Activated effector memory CD4-positive, alpha-beta T cell treated with anti-CD3 and anti-CD28 coated beads, Interleukin-2, amount 50 U/mL, for 16 hours (primary cell): Measurements from ENCODE around the gene GBGT1.
"Not testable (repeated sequence)": the region's sequence is repeated elsewhere in the genome, so short reads cannot be mapped to it uniquely, and the experiment has no call there.

Source experiments
- DNase-seq: peaks from one replicate; pipeline ENCODE4 v3.0.0-alpha.2; 2020

GBGT1 gene

DNA sequence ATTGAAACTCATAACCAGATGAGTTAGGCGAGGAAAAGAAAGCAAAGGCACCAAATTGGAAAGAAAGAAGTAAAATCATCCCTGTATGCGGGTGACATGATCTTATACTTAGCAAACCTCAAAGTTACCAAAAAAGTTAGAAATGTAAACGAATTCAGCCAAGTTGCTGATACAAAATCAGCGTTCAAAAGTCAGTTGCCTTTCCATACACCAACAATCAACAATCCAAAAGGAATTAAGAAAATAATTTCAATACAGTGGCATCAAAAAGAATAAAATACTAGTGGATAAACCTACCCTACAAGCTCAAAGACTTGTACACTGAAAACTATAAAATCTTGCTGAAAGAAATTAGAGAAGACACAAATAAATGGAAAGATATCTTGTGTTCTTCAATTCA lies 30.9 kb upstream of the GBGT1 start:
- DNase-seq: no peak

DNA sequence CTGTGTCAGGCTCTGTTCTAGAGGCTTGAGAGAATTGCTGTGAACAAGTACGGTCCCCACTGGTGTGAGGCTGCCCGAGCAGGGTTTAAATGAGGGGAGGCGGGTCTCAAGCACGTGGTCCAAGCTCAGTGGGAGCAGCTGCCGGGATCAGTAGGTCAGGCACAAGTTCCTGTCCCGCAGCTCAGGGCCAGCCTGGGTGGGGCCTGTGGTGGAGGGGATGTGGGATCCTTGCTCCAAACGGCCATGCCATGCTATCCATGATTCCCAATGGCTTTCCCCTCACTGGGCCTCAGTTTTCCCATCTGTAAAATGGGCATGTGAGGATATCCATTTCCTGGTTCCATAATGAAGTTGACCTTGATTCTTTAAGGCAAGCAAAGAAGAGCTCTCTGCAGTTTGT lies 28.3 kb upstream of the GBGT1 start:
- DNase-seq: no peak

DNA sequence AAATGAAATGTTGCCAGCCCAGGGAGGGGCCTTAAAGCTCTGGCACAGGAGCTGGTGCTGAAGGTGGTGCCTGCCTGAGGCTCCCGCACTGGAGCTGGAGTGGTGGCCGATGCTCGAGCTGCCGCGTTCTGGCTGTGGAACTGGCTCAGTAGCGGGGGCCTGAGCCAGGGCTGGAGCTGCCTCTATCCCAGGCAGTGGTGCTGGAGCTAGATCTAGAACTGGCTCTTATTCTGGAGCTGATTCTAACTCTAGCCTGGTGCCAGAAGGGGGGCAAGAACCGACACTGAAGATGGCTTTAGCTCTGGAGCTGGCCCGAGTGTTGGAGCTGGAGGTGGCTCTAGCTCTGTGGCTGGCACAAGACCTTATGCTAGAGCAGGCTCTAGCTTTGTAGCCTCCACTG lies 26.1 kb upstream of the GBGT1 start:
- no peak for DNase-seq

DNA sequence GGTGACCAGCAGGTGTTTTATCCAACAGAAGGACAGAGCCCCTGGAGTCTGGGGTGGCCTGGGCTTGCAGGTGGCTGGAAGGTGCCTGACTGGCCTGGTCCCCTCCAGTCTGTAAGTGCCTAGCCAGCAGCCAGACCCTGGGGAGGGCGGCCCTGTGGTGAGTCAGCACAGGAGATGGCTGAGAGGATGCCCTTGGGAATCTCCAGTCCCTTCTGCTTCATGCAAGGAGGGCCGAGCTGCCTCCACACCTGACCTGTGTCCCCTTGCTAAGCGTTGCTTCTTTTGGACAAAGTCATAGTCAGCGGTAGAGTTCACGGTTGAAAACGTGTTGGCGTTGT lies 25.1 kb upstream of the GBGT1 start:
- DNase-seq: no peak

DNA sequence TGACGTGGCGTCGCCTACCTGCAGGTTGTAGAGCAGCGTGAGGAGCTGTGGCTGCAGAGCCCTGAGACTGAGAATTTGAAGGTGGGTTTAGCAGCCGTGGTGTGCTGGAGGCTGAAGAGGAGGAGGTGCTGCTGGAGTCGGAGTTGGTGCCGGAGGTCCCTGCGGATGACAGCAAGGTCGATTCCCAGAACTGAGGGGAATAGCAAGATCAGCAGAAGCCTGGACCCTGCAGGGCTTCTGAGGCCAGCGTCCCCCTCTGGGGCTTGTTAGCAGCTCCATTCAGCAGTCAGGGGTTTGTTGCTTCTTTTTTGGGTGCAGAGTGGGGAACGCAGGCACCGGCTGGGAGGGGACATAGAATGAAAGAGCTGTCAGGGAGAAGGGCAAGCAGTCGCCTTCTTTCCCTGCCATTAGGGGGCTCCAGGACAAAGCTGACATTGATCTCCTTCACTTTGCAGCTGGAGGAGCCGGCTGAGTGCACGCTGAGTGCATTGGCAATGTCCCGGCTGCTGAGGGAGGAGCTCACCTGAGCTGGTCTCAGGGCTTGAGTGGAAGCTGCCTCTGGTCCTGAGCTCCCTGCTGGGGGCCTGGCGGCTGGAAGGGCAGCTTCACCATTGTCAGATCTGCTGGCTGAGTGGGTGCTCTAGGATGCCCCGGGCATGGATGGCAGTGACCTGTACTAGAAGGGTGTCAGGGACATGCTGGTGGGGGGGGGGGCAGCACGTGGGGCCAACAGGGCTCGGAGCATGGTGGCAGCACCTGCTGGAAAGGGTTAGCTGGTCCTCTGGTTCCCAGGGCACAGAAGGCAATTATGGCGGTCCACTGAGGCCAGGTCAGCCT lies 24.5 kb upstream of the GBGT1 start:
- DNase-seq: no peak

DNA sequence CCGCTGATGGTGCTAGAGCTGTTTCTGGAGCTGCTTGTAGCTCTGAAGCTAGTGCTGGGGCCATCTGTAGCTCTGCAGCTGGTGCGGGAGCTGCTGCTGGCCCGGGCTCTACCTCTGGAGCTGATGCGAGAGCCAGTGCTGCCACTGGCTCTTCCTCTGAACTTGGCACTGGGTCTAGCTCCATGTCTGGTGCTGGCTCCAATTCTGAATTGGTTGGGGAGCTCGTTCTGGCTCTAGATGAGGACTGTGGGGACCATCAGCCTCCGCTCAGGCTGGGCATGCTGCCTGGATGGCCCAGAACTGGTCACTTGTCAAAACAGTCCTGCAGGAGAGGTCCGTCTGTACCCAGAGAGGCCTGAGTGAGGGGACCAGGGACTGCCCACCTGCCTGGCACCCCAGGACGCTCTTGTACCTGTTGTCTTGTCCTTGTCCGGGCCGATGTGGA lies 23.9 kb upstream of the GBGT1 start:
- no peak for DNase-seq

DNA sequence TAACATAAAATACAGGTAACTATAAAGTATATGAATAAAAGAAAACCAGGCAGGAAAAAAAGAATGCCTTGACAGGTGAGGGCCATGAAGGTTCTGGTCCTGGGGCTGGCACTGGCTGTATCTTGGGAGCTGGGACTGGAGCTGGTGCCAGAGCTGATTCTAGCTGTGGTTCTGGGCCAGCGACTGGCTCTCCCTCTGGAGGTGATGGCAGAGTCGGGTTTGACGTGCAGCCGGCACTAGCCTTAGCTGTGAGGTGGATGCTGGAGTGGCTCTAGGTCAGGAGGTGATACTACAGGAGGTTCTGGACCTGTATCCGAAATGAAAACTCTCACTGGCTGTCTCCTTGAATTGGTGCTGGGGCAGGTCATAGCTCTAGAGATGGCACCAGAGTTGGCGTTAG lies 23.0 kb upstream of the GBGT1 start:
- no peak for DNase-seq

DNA sequence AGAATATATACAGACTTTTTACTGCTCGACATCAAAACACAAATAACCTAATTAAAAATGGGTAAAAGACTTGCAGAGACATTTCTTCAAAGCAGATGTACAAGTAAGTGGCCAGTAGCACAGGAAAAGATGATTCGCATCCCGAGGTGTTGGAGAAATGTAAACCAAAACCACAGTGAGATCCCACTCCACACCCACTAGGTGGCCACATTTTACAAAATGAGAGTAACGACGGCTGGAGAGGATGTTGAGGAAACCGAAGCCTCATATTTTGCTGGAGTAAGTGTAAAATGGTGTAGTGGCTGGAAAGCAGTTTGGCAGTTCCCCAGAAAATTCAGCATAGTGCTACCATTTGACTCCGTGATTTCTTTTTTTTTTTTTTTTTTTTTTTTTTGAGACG lies 21.3 kb upstream of the GBGT1 start:
- no peak for DNase-seq

DNA sequence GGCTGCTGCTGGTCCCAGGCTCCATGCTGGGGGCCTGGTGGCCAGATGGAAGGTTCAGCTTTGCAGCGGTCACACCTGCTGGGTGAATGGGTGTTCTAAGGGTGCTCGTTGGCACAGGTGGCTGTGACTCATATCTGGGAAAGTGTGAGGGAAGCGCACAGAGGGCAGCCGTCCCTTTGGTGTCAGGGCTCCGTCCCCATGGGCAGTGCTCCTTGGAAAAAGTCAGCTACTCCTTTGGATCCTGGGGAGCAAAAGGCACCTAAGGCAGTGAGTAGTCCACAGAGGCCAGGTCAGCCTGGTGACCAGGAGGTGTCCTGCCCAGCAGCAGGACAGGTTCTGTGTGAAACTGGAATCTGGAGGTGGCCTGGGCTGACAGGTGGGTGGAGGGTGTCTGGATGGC lies 18.4 kb upstream of the GBGT1 start:
- no peak for DNase-seq

DNA sequence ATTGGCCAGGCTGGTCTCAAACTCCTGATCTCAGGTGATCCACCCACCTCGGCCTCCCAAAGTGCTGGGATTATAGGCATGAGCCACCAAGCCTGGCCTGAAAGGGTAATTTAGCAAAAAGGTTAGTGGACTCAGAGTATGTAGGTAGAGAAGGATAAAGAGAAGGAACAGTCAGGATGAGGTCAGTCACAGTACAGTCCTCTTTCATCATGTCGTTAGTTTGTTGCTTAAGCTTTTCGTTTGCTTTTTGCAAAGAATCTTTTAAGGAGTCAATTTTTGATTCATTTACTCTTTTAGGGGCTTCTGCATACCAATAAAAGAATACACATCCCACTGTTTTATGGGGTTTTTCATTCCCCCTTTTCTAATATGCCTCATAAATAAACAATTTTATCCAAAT lies 17.8 kb upstream of the GBGT1 start:
- no peak for DNase-seq

DNA sequence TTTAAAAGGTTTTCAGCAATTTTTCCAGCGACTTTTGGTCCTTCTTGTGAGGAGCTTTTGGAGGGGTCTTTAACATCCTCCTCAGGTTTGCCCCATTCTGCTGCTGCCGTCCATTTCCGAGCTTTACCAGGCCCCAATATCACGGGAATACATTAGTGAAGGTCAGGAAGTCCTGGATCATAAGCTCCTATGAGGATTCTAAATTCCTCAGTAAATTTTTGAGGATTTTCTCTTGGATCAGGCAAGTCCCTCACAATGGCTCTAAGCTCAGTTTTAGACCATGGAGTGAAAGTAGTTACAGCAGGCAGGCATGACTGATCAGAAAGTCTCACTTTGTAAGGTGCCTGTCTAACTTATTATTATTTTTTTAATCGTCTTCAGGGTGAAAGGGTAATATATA lies 17.2 kb upstream of the GBGT1 start:
- DNase-seq: no peak

DNA sequence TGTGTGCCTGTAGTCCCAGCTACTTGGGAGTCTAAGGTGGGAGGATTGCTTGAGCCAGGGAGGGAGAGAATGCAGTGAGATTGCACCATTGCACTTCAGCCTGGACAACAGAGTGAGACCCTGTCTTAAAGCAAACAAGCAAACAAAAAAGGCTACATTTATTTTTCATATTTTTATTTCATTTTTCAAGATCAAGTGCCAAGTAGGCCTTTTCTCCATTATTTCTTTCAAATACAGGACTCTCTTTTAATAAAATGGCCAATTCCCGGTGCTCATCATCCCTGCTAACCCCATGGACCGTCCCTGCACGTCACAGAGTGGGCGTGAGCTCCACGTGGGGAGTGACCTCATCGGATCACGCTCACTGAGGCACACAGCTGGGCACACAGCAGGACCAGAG lies 9.3 kb upstream of the GBGT1 start:
- DNase-seq: no peak

DNA sequence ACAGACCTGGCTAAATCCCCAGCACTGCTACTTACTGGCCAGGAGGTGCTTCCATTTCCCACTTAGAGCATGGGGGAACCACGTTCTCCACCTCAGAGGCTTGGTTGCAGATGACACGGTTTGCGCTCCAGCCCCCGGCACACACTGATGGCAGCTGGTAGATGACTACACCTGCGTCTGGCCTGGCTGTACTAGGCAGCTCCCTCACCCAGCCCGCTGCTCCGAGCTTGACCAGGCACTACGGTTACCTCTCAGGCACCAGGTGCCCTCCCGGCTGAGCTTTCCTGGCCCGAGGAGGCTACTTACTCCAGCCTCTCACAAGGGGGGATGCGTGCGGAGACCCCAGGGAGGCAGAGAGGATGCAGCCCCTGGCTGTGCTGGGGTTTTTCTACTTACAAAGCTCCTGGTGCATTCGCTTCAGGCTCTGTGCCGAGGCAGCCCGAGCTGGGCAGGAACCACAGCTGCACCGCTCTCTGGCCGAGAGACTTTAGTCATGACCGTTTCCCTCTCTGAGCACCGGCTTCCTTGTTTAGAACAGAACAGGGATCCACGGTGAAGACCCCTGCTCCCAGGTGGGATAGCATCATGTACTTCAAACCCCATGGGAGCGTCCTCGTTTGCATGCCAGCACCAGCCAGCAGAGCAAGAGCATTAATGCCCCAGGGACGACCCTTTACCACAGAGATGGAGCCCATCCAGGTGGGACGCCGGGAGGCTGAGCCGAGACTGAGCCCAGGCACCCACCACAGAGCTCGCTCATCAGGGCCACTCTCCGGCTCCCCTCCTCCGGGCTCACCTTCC lies 7.6 kb upstream of the GBGT1 start:
- DNase-seq: no peak

DNA sequence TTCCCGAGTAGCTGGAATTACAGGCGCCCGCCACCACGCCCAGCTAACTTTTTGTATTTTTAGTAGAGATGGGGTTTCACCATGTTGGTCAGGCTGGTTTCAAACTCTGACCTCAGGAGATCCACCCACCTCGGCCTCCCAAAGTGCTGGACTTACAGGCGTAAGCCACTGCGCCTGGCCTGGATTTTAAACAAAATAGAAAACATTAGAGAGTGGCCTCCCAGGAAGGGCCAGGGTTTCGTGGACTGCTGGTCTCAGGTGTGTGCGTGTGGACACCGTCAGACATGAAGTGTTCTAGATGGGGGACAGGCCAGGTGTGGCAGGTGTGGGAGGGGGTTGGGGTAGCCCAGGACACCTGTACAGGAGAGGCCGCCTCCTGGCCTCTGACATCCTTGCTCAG lies 7.0 kb upstream of the GBGT1 start:
- DNase-seq: no peak

DNA sequence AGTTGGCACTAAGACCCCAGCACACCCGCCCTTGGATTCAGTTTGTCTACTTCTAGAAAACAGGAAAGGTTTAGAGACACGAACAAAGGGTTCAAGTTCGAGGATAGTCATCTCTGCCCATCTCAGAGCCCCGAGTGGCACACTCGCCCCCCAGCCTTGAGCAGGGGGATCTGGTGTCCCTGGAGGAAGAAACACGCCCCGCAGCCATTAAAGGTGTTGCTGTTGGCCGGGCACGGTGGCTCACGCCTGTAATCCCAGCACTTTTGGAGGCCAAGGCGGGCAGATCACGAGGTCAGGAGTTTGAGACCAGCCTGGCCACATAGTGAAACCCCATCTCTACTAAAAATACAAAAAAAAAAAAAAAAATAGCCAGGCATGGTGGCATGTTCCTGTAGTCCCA lies 6.0 kb upstream of the GBGT1 start:
- not testable (repeated sequence) for DNase-seq

DNA sequence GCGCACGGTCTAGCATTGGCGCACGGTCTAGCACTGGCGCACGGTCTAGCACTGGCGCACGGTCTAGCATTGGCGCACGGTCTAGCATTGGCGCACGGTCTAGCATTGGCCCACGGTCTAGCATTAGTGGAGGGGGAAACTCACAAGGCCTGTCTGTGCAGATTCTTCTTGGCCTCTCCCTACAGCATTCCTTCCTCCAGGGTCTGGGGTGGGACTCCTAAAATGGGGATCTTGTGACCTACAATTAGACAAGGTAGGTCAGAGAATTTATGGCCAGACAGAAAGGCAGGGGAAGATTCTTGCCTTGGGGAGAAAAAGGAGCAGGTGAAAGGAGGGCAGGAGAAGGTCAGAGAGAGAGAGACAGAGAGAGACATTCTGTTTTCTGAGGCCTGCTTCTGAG lies 5.4 kb upstream of the GBGT1 start:
- no peak for DNase-seq

DNA sequence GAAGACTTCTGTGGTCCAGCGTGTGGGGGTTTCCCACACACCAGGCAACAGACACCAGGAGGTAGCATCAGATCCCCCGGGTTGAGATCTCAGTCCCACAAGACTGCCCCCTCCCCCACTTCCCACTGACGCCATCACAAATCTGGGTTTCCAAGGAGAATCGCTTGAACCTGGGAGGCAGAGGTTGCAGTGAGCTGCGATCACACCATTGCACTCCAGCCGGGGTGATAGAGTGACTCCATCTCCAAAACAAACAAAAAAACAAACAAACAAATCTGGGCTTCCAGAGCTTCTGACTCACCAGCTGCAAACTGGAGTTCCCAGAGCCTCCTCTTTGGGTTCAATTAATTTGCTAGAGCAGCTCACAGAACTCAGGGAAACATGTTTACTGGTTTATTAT lies 4.7 kb upstream of the GBGT1 start:
- no peak for DNase-seq

DNA sequence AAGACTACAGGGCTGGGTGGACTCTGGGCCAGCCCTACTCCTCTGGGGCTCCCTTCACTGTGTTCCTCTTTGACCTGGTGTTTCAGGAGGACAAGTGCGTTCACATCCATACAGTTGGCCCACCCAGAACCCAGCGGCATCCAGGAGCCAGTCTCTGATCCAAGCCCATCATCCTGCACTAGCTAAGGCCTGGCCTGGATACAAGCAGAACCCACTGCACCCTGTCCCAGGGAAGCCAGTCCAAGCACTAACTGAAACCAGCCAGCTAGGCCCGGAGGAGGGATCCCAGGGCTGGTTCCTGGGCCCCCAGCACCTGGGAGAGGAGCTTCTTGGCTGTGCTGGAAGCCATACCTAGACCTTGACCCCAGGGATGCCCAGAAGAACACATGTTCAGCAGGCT lies 4.1 kb upstream of the GBGT1 start:
- DNase-seq: no peak

DNA sequence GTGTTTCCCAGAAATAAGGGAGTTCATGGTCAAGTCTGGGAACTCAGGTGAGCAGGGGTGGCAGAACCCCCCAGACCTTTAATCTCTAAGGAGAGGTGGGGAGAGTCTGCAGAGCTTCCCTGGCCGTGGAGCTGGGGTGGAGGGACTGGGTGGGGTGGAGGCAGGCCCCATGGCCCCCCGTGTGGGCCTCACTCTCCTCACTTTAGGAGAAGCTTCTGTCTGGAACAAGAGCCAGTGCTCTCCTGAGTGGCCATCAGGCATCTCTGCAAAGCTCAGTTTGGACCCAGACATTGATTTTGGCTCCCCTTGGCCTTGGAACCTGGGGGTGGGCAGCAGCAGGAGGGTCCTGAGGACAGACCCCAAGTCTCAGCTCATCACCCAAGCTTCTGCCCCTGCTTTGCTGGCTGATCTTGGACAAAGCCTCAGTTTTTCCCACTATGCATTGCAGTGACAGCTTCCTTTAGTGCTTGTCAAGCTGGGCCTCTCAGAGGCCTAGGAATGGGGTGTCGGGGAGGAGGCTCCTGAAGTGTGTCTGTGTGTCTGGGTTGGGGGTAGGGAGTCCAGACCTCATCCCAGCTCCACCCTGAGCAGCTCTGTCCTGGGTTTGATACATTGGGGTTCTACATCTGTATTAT lies 3.5 kb upstream of the GBGT1 start:
- no peak for DNase-seq

DNA sequence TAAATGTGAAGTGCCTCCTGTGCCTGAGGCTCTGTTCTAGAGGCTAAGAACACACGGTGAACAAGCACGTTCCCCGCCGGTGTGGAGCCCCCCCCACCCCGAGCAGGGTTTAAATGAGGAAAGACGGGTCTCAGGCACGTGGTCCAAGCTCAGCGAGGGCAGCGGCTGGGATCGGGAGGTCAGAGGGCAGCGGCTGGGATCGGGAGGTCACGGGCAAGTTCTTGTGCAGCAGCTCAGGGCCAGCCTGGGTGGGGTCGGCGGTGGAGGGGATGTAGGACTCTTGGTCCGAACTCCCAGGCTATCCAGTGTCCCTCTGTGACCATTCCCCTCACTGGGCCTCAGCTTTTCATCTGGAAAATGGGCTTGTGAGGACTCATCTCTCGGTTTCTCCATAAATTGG lies 2.7 kb upstream of the GBGT1 start:
- DNase-seq: peak; percentile 57

DNA sequence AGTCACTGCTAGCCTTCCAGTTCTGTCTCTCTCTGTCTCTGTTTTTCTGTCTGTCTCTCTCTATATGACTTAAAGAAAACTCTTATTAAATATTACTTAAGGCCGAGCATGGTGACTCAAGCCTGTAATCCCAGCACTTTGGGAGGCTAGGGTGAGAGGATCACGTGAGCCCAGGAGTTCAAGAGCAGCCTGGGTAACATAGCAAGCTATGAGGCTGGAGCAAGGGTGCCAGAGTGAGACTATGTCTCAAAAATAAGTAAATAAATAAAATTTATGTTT lies 1.7 kb upstream of the GBGT1 start:
- DNase-seq: no peak

DNA sequence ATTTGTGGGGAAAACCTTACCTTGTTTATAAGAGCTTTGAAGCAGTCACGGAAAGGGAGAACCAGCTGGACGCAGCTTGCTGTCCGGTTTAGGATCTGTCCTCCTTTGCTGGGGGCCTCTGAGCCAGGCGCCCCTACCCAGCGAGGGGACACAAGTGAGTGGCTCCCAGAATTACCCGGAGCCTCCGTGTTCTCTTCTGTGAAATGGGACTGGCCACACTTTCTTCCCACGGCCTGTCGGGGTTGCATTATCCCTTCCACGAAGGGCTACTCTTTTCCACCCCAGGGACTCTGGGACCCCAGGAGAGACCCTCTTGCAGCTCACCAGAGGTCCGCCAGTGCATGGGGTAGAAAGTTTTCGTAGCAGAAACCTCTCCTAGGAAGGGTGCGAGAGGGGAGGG lies 477 bp upstream of the GBGT1 start:
- no peak for DNase-seq

DNA sequence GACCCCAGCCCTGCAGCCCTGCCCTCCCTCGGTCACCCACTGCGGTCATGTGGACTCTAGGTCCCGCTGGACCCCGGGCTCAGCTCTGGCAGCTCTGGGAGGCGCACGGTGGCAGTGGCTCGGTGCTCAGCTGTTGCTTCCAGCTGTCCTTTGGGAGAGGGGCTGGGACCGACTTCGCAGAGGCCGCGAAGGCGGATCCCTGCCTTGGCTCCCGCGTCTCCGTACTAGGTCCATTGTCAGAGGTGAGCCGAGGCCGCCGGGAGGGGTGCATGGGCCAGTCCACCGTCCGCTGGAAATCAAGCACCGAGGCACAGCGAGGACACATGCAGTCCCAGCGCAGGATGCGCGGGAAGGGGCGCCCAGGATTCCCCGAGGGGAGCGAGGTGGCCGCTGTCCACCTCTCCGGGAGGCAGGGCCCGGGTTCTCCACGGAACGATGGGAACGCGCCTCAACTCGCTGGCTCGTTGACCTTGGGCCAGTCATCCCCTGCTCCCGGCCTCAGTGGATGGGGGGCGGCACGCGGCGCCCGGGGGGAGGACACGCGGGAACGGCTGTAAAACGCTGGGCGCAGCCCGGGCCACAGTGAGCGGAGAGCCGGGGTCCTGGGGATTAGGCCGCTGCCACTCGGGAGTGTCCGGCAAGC lies 732 bp downstream of the GBGT1 start:
- DNase-seq: peak; percentile 55

DNA sequence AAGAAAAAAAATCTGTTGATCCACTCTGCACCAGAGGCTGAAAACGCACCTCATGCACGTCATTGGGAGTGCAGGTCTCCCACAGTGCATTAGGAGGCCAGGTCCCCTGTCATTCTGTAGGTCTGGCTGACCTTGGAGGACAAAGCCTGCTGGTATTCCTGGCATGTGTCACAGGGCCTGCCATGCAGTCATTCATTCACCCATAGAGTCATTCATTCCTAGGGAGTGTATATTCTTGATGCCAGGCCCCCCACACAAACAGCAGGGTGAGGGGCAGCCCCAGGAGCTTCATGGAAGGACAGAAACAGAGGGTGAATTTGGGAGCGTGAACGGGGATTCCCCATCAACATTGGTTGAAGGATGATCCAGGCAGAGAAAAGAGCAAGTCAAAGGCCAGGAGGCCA lies 2.2 kb downstream of the GBGT1 start:
- DNase-seq: no peak
